ENCODE results near the gene NRP2.

NRP2 gene

DNA sequence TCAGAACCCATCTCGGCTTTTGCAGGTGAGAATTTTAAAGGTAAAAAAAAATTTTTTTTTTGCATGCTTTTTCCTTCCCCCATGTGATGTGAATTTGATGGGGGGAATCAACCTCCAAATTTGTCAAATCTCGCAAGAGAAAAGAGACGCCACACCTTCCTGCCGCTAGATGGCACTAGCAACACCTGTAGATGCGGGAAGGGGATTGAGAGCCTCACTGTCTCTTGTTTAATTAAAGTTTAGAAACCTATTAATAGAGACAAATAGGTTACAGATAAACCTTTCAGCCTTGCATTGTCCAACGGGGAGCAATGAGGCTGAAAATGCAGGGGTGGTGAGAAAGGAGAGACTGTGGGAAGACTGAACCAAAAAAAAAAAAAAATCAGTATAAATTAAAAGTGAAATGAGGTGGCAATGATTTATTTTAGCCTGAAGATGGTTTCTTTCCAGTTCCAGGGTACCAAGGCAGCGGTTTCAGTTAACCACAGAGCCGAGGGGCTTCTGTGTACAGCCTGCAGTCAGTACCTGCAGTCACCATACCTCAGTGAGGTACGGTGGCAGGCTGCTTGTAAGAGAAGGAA, 84.6 kb downstream of the NRP2 start:
- FAIRE-seq (peak; percentile 76), DNase-seq (ENCODE audit: extremely low spot score, insufficient read length, low read depth) (peak; percentile 22)

DNA sequence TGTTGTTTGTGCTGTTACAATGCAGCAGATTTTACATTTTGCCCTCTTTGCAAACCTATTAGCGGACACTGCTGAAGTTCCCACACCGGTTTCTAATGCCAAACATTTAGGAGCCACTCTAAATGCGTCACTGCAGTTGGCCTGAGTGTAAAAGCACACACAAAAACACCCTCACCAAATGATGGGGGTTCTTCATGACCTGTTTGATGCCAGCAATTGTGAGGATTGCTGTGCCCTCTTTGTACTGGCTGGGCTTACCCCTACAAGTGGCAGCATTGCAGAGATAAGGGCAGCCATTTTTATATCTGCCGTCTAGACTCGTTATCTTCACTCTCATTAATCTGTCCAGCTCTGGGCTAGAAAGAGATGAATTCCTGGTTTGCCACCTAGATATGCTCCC, 85.3 kb downstream of the NRP2 start:
- DNase-seq (ENCODE audit: extremely low spot score, insufficient read length, low read depth) (no peak), FAIRE-seq (no peak)

DNA sequence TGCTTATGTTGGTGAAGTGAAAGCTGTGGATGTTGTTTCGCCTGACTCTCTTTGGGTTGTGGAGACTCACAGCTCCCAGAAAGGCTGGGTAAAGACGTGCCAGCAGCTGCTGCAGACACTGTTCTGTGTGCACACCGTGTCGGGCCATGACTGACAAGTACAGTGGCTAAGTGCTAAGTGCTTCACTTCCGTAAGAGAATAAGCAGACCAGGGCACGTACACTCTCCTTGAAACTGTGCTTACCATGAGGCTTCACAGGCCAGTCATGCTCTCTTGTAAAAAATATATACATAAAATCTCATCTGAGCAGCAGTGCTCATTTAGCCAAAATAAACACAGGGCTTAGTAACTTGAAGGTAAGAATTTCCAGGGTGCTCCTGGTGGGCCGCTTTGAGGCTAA, 86.0 kb downstream of the NRP2 start:
- no peak for FAIRE-seq
- DNase-seq (ENCODE audit: extremely low spot score, insufficient read length, low read depth) = no peak

DNA sequence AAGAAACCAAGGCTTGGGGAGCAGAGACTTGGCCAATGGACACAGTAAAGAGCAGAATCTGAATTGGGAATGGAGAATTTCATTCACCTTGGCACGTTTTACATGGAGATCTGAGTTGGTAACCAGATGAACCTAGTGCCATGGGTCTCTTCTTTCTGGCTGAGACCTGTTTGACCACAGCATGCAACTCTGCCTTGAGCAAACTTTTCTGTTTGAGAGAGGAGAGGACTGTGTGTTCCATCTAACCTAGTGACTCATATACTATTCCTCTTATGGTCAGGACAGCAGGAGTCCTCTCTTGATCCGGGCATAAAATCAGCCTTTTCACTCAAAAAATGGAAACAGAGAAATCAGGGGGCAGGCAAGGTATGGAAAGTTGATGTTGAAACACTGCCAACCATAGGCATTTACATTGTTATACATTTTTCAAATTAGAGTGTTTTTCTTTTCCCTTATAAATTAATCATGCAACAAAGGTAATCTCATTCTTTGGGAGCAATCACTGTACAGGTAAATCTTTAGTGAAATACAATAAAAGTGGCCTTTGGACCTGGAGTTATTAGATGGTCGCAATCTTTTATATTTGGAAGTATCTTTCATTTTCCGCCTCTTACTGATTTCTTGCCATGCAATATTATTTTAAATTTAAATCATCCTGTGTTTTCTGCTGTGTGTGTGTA, 86.7 kb downstream of the NRP2 start:
- DNase-seq (ENCODE audit: extremely low spot score, insufficient read length, low read depth) = no peak
- FAIRE-seq = no peak

DNA sequence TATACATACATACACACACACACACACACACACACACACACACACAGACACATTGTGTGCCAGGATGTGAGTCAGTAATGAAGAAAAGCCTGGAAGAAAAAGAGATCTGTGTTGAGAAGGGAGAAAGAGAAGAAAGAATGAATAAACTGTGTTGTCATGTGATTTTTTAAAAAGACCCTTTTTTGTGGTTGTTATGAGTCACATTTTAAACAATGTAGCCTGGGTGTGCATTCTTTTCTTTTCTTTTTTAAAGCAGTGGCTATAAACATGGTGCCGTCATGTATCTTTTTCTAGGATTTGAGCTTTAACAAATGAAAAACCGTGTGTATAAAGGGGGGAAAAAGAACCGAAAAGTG, 87.2 kb downstream of the NRP2 start:
- no peak for FAIRE-seq

DNA sequence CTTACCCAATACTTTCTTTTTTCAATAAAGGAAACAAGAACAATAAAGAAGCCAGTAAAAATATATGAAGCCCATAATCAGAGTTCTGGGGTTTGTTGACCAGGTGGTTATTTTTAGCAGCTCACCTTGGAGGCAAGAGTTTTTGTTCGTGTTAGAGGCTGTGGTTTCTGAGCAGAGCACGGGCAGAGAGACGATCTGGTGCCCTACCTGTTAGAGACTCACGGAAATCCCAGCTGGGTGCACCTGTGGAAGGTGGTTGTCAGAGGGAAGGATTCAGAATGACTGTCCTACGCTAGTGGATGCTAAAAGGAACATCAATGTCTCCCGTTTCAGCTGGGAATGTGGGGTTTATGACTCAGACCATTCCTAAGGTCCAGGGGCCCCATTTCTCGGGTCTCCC, 87.6 kb downstream of the NRP2 start:
- DNase-seq (ENCODE audit: extremely low spot score, insufficient read length, low read depth) (no peak), FAIRE-seq (no peak)

More for the DNA sequence above, 87.2 kb downstream of the NRP2 start:
- DNase-seq (ENCODE audit: extremely low spot score, insufficient read length, low read depth) = no peak

DNA sequence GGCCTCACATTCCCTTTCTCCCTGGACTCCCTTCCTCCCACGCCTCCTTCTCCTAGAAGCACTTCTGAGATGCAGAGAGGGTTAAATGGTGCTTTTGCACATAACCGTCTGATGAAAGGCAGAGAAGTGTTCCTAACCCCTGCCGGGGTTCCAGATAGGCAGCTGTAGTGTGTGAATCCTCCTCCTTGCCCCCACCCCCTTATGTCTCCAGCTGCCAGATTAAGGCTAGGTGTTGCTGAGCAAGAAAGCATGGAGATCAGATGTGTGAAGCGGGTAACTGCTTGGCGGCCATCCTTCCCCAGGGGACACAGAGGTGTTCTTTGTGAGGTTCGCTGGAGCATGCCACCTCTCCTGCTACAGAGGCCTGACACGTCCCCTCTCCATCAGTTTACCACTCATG, 88.3 kb downstream of the NRP2 start:
- no peak for DNase-seq (ENCODE audit: extremely low spot score, insufficient read length, low read depth)
- FAIRE-seq = no peak

DNA sequence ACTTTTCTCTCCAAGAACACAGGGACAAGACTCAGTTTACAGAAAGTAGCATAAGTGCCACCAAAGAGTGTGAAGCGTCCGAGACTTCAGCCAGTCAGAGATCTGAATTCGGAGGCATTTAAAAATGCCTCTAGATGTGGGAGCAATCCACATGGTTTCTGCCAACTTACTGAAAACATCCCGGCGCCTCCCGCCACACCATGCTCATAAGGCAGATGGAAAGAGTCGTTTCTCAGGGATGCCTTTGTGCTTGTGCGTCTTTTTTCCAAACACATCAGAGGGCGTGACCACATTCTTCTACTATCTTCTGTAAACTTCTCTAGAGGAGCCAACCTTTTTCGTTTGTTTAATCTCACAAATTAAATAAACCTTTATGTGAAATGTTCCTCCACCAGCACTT, 88.7 kb downstream of the NRP2 start:
- FAIRE-seq (no peak), DNase-seq (ENCODE audit: extremely low spot score, insufficient read length, low read depth) (no peak)

DNA sequence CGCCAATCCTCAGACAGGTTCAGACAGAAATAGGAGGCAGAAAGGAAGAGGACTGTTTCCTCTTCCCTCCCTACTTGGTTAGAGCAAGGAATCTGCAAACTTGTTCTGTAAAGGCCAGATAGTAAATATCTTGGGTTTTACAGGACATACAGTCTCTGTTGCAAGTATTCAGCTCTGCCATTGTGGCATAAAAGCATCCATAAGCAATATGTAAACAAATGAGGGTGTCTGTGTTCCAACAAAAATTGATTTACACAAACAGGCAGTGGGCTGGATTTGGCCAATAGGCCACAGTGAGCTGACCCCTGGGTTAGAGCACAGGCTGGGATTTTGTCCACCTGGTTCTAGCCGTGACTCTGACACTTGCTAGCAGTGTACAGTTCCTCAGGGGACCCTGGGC, 89.4 kb downstream of the NRP2 start:
- no peak for DNase-seq (ENCODE audit: extremely low spot score, insufficient read length, low read depth)
- no peak for FAIRE-seq

DNA sequence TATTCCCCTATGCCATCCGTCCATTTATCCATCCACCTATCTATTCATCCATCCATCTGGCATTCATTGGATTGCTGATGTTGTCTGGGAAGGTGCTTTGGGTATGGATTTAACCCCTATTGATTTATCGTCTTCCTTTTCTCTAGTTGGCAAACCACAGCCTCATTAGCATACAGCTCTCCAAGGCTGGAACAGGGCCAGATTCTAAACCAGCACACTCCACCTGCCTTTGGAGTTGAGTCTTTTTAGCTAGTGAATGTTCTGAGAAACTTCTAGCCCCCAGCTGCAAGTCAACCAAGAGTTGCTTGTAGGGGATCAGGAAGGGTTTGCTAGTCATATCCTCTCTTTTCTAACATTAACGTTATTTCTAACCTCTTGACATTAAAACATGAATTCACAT, 90.7 kb downstream of the NRP2 start:
- FAIRE-seq = no peak
- DNase-seq (ENCODE audit: extremely low spot score, insufficient read length, low read depth) = no peak

DNA sequence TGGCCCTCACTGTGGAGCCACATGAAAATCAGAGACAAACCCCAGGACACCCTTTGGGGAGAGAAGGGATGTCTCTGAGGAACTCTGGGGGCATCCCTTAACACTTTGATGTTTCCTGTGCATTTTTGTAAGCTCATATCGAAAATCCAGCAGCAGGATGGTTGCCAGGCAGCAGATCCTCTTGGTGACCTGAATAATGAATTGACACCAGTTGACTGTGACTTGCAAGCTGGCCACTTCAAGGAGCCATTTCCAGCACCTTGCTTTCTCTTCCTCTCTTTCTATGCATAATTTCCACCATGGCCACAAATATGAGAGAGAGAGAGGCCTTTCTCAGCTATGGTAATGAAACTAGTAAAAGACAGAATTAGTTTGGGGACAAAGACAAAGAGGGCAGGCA, 91.7 kb downstream of the NRP2 start:
- no peak for DNase-seq (ENCODE audit: extremely low spot score, insufficient read length, low read depth)
- FAIRE-seq = no peak

DNA sequence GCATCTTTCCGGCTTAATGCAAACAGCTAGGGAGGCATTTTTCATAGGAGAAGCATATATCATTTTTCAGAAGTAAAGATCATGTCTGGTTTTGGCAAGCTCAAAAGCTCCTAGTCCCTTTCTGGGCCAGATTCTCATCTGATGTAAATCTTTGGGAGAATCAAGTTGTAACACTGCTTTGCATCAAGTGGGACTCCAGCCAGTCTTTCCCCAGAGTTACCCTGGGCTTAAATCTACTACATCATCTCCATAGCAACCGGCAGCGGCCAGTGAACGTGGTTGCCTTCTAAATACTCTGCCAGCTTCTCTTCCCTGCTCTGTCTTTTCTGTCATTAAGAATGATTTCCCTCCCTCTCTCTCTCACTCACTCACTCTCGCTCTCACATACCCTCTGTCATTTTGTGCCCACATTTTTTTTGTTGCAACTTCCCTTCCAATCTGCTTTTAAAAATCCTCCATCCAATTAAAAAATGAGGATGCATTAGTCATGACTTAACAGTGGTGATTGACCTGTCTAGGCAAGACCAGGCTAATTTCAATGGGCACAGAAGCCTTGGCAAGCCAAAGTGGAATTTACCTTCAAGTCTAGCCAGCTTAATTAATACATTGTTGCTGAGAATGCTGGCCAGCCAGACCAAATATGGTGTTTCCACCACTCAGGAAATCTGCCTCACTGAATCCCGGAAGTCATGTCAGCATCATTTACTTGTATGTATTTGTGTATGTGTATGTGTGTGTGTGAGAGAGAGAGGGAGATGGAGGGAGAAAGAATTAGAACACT, 93.0 kb downstream of the NRP2 start:
- FAIRE-seq (peak; percentile 61), DNase-seq (ENCODE audit: extremely low spot score, insufficient read length, low read depth) (no peak)

DNA sequence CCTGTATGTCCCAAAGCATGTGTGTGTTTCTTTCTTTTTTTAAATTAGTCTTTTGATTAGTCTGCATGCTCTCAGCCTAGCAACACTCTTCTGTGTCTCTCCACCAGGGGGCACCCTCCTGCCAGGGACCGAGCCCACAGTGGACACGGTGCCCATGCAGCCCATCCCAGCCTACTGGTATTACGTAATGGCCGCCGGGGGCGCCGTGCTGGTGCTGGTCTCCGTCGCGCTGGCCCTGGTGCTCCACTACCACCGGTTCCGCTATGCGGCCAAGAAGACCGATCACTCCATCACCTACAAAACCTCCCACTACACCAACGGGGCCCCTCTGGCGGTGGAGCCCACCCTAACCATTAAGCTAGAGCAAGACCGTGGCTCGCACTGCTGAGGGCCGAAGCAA, 93.8 kb downstream of the NRP2 start:
- DNase-seq (ENCODE audit: extremely low spot score, insufficient read length, low read depth) (peak; percentile 9), FAIRE-seq (peak; percentile 41)

DNA sequence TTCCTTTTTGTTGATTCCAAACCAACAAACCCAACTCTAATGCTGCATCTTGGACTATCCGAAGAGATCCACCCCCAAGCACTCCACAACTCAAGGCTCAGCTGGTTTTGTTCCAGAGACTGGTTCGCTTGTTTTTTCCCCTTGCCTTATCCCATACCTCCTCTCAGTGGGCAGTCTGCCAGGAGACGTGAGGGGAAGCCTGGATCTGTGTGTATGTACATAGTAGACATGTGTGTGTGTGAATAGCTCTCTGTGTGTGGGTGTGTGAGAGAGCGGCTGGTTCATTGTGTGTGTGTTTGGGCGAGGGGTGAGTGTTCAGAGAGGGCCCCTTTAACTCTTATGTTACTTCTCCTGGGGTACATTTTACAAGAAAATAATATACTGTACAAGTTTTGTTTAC, 94.4 kb downstream of the NRP2 start:
- no peak for DNase-seq (ENCODE audit: extremely low spot score, insufficient read length, low read depth)
- FAIRE-seq = no peak

DNA sequence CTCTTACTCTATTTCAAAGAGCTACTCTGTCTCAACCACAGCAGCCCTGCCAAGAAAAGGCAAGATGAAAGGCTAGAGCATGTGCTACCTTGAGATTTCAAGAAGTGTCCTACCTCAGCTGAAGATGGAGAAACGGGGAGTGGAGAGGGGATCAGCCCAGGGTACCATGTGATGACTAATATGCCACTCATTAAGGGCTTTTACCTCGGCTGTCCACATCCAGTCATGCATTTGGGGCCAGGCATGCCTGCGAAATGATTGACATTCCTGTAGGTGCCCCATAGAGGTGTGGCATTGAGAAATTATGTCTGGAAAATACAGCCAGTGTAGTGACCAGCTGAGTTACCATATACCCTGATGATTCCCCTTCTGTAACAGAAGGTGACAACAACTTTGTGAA, 96.1 kb downstream of the NRP2 start:
- DNase-seq (ENCODE audit: extremely low spot score, insufficient read length, low read depth) (no peak), FAIRE-seq (no peak)

DNA sequence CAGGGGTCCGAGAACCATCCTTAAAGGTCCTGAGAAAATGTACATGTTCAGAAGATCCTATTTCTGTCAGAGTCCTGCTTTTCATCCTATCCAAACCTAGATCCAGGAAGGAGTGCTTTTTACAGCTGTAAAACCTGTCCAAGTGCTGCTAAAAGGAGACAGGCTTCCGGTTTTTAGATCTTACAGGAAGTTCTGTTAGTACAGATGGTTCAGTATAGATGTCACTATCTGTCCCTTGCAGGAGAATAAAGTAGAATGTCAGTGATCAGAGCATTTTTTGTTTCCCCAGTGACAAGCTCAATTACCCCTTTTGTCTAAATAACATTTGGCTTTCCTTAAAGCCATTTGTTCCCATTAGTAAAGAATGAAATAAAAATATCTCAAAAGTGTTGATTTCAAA, 98.3 kb downstream of the NRP2 start:
- FAIRE-seq = no peak
- DNase-seq (ENCODE audit: extremely low spot score, insufficient read length, low read depth) = no peak

DNA sequence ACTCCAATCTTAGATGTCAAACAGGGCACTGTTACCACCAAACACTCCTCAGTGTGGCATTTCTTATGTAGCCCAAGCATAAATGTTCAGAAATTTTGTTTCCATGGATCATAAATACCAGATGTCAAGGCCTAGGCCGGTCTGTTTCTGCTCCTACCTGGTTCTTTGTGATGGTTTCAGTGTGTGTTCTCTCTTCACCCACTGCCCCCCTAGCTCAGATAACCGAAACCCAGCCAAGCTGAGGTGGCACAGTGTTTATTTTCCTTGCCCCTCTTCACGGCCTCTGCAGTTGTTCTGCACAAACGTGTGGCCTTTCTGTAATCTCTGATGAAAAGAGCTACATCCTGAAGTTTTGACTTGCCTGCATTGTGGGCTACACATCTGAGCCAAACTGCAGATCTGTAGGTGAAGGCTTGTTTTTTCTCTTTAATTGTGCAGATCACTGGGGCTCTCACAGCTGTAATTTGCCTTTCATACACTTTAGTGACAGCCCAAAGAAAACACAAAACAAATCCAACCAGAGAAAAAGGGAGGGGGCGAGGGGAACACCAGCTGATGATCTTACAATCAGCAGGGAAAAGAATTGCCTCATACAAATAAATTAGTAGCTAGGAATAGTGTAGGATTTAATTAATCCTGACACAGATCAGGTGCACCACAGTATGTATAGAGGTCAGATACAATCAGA, 99.1 kb downstream of the NRP2 start:
- no peak for FAIRE-seq
- DNase-seq (ENCODE audit: extremely low spot score, insufficient read length, low read depth) = no peak

DNA sequence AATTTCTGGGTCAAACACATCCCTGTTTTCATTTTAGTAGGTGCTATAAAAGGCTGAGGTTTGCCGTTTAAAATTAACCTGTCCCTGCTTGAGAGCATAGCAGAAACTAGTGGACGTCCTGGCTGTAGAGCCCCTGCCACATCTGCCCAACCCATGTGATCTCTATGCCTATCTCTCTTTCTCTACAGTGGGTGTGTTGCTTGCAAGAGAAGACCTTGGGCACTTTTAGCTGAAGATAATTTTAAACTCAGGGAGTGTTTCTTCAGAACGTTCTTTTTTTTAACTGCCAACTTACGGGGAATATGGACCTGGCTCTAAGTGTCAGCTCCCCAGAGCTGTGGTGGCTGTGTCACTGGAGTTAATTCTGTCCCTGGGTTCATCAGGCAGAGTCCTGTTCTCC, 100.6 kb downstream of the NRP2 start:
- FAIRE-seq (no peak), DNase-seq (ENCODE audit: extremely low spot score, insufficient read length, low read depth) (no peak)

DNA sequence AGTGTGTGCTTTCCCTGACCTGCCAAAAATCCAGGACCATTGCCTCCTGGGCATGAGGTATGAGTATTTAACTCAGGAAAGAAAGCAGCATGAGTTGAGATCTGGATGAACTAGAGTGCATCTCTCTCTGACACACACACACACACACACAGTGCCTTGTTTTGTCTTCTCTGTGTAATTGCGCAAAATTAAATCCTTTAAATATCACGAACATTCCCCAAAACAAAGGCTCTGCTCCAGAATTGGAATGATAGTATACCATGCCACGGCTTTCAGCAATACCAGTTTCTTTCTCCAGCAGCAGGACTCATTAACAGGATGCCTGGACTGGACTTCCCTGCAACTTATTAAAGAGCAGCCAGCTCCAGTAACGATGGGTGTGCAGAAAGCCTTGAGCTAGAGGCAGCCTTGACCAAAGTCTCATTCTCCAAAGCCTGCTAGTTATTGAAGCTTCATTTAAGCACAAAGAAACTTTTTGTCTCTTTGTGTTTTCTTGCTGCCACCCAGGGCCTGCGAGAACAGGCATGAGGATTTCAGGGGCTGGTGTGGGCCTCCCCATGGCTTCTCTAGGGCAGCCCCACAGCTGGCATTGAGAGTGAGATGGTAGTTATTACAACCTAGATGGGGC, 101.7 kb downstream of the NRP2 start:
- FAIRE-seq (no peak), DNase-seq (ENCODE audit: extremely low spot score, insufficient read length, low read depth) (no peak)

DNA sequence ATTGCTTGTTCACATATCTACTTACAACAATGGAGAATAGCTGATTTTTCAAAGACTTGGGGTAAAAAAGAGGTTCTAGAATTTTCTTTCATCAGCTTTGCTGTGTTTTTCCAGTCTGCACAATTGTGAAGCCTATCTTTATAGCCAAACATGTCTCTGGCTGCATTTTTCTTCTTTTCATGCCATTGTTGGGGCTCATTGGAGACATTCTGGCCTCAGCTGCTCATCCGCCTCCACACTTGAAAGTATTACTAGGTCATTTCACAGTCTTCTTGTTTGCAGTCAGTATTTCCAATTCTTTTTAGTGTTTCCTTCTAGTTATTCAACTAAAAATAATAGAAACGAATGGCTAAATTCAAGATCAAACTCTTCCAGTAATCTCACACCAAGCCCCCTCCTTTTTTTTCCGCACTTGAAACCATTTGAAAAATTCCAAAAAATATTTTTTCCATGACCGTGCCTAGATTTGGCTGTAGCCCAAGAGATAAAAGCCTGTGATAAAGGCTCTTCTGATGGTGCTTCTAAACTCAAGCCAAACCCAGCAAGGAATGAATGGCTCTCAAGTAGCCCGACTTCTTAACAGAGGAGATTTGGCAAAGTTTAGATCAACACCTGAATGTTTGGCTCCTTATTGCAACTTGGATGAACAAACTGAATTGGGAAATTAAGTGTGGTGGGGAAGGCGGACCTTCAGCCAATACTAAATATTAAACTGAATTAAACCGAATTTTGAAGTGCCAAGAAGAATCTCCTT, 103.4 kb downstream of the NRP2 start:
- FAIRE-seq = no peak
- DNase-seq (ENCODE audit: extremely low spot score, insufficient read length, low read depth) = no peak
